Activated naive CD4-positive, alpha-beta T cell treated with Interleukin-2 at 50 U/mL for 16 hours (primary cell): ENCODE results near the gene FAM50A.

ENCODE experiments used
- DNase-seq: peaks from one replicate; pipeline ENCODE4 v3.0.0-alpha.2; 2020

The FAM50A gene

GRCh38 chrX:154440623-154441357 lies 3.2 kb upstream of the FAM50A start:
- no peak for DNase-seq

- DNase-seq: no peak
These were observed 2.4 kb upstream of the FAM50A start for GRCh38 chrX:154441564-154441963.

GRCh38 chrX:154441984-154442707 lies 1.8 kb upstream of the FAM50A start:
- DNase-seq: no peak

GRCh38 chrX:154443479-154443910 lies 446 bp upstream of the FAM50A start:
- no peak for DNase-seq

GRCh38 chrX:154444755-154445246 lies 860 bp downstream of the FAM50A start:
- no peak for DNase-seq

GRCh38 chrX:154445776-154446175 lies 1.8 kb downstream of the FAM50A start:
- no peak for DNase-seq

- no peak for DNase-seq
These were observed 2.5 kb downstream of the FAM50A start for GRCh38 chrX:154446430-154446829.

GRCh38 chrX:154448484-154448883 lies 4.5 kb downstream of the FAM50A start:
- no peak for DNase-seq

GRCh38 chrX:154449618-154450017 lies 5.7 kb downstream of the FAM50A start:
- DNase-seq: no peak

- DNase-seq: no peak
These were observed 6.4 kb downstream of the FAM50A start for GRCh38 chrX:154450312-154450711.

- DNase-seq: no peak
These were observed 8.9 kb downstream of the FAM50A start for GRCh38 chrX:154452823-154453222.

- DNase-seq: peak; percentile 54
These were observed 13.7 kb downstream of the FAM50A start for GRCh38 chrX:154457491-154458115.

- DNase-seq: peak; percentile 68
These were observed 14.4 kb downstream of the FAM50A start, which contains the start of gene PLXNA3 for GRCh38 chrX:154458116-154458953. Gene PLXNA3, plus strand, starts transcription at chrX:154458281. Its CDS starts 1,903 bp downstream, at chrX:154460184.

- no peak for DNase-seq
These were observed 15.2 kb downstream of the FAM50A start for GRCh38 chrX:154458954-154459778.

GRCh38 chrX:154459832-154460231 lies 15.9 kb downstream of the FAM50A start:
- DNase-seq: no peak

- no peak for DNase-seq
These were observed 16.4 kb downstream of the FAM50A start for GRCh38 chrX:154460326-154460725.

GRCh38 chrX:154462396-154462795 lies 18.5 kb downstream of the FAM50A start:
- DNase-seq: no peak

GRCh38 chrX:154463611-154464220 lies 19.8 kb downstream of the FAM50A start:
- DNase-seq: no peak

- no peak for DNase-seq
These were observed 20.9 kb downstream of the FAM50A start for GRCh38 chrX:154464806-154465365.

GRCh38 chrX:154465601-154466000 lies 21.7 kb downstream of the FAM50A start:
- no peak for DNase-seq

- no peak for DNase-seq
These were observed 22.1 kb downstream of the FAM50A start for GRCh38 chrX:154466036-154466435.
